A549 (cell line): ENCODE data around the gene GAS1. TPM values are rescaled to one million over a fixed set of nuclear protein-coding genes. Genes with fewer than 3 reads are reported as not detected.

Experiments
- ATAC-seq, 2 experiments: fragments of 200-7000 bp in 1 of 2; fragments of >200 bp in 1 of 2; cut with Nextera tagmentation in 1 of 2; cut with Tn5 transposase in 1 of 2; 3 replicates each; pipeline versions ENCODE4 v1.8.0 to v1.9.1; 2018 to 2020; ENCODE audit warnings: mild to moderate bottlenecking in 1 of 2, moderate library complexity in 1 of 2
- CTCF ChIA-PET: fragments of 300-600 bp; sonication (Branson Sonifier 250); formaldehyde crosslinking; extraction: SDS; loops from one replicate; lab custom pipeline; 2021; ENCODE audit warnings: antibody characterized with exemption, inconsistent platforms; lab: Yijun Ruan, JAX
- POLR2A ChIA-PET: fragments of 350-600 bp; formaldehyde crosslinking; extraction: SDS; loops from one replicate; lab custom pipeline; 2021; ENCODE audit warnings: antibody characterized with exemption, inconsistent platforms; lab: Yijun Ruan, JAX
- DNase-seq, 2 experiments: peaks; one replicate each; pipeline versions ENCODE4 v3.0.0 to v3.0.0-alpha.2; 2011 to 2016; ENCODE audit warnings: low read depth in 1 of 2, low spot score in 1 of 2
- FAIRE-seq: peaks from 2 replicates; lab custom pipeline; 2011; peaks lifted over from hg19 to GRCh38; lab: Jason Lieb, UNC
- H3K27ac ChIP-seq, 2 experiments: fragments of >200 bp; sonication (Bioruptor Twin); formaldehyde crosslinking; 3 replicates each; pipeline ENCODE4 v1.5.1; 2016 to 2017
- H3K4me1 ChIP-seq: fragments of >200 bp; sonication (Bioruptor Twin); formaldehyde crosslinking; 3 replicates; pipeline ENCODE4 v1.6.1; 2016
- H3K4me2 ChIP-seq: fragments of >200 bp; sonication (Bioruptor Twin); formaldehyde crosslinking; 3 replicates; pipeline ENCODE4 v1.6.1; 2016
- H3K4me3 ChIP-seq: fragments of >200 bp; sonication (Bioruptor Twin); formaldehyde crosslinking; 3 replicates; pipeline ENCODE4 v1.5.1; 2016
- H3K9me3 ChIP-seq: fragments of >200 bp; sonication (Bioruptor Twin); formaldehyde crosslinking; 3 replicates; pipeline ENCODE4 v1.6.1; 2016
- CHD4 ChIP-seq: fragments of 200-600 bp; sonication (generic); IDR thresholded peaks from 2 replicates; pipeline ENCODE4 v1.6.1; 2016; ENCODE audit warnings: antibody characterized with exemption, mild to moderate bottlenecking, borderline replicate concordance
- EHMT2 ChIP-seq: fragments of 200-600 bp; sonication (generic); IDR thresholded peaks from 2 replicates; pipeline ENCODE4 v1.6.1; 2016; ENCODE audit warnings: antibody characterized with exemption, low read depth, mild to moderate bottlenecking, moderate library complexity
- EP300 ChIP-seq, 2 experiments: fragments of >200 bp; sonication (Bioruptor Twin); formaldehyde crosslinking; IDR thresholded peaks; 2 replicates in 1 of 2; 3 replicates in 1 of 2; pipeline ENCODE4 v1.6.1; 2016 to 2017
- ESRRA ChIP-seq: fragments of 150-350 bp; IDR thresholded peaks from 2 replicates; pipeline ENCODE4 v1.6.1; 2014; ENCODE audit warnings: mild to moderate bottlenecking, low read length, borderline replicate concordance
- FOSL2 ChIP-seq, 2 experiments: fragments of 450-650 bp in 1 of 2; fragments of >200 bp in 1 of 2; sonication (Bioruptor Twin) in 1 of 2; formaldehyde crosslinking; IDR thresholded peaks; 2 replicates each; pipeline versions ENCODE4 v1.5.0 to v1.6.1; 2016 to 2020; ENCODE audit warnings: mild to moderate bottlenecking in 1 of 2, moderate library complexity in 1 of 2
- GATA3 ChIP-seq: IDR thresholded peaks from 2 replicates; pipeline ENCODE4 v1.6.1; 2012; ENCODE audit warnings: borderline replicate concordance
- HES2 ChIP-seq: fragments of >200 bp; sonication (Bioruptor Twin); formaldehyde crosslinking; IDR thresholded peaks from 2 replicates; pipeline ENCODE4 v1.6.1; 2016
- HOXB13 ChIP-seq: fragments of 250-450 bp; sonication (Bioruptor Pico); IDR thresholded peaks from 2 replicates; pipeline ENCODE4 v1.5.0; 2020; ENCODE audit warnings: low read depth, mild to moderate bottlenecking, moderate library complexity
- KDM5A ChIP-seq: fragments of 200-600 bp; sonication (generic); IDR thresholded peaks from 2 replicates; pipeline ENCODE4 v1.6.1; 2016; ENCODE audit warnings: antibody characterized with exemption, mild to moderate bottlenecking
- MAFK ChIP-seq: fragments of 450-650 bp; IDR thresholded peaks from 2 replicates; pipeline ENCODE4 v1.6.1; 2014; ENCODE audit not compliant: partially characterized antibody
- MAX ChIP-seq: IDR thresholded peaks from 2 replicates; pipeline ENCODE4 v1.6.1; 2012
- NFE2L2 ChIP-seq: fragments of 150-350 bp; conservative IDR thresholded peaks from 2 replicates; pipeline ENCODE4 v1.6.1; 2014; ENCODE audit warnings: low read length
- POLR2A ChIP-seq: IDR thresholded peaks from 2 replicates; pipeline ENCODE4 v1.6.1; 2012; ENCODE audit warnings: mild to moderate bottlenecking, low read length
- POLR2AphosphoS2 ChIP-seq: conservative IDR thresholded peaks from 2 replicates; pipeline ENCODE4 v1.6.1; 2012; ENCODE audit warnings: low read length, improper control_type of control experiment, inconsistent platforms
- RAD21 ChIP-seq, 2 experiments: fragments of >200 bp in 1 of 2; sonication (Bioruptor Twin) in 1 of 2; formaldehyde crosslinking in 1 of 2; IDR thresholded peaks in 1 of 2; conservative IDR thresholded peaks in 1 of 2; 2 replicates in 1 of 2; 3 replicates in 1 of 2; pipeline ENCODE4 v1.6.1; 2012 to 2018; ENCODE audit warnings: inconsistent platforms in 1 of 2
- RARB ChIP-seq: fragments of 250-450 bp; sonication (Bioruptor Pico); IDR thresholded peaks from 2 replicates; pipeline ENCODE4 v1.8.0; 2021; ENCODE audit warnings: mild to moderate bottlenecking, moderate library complexity
- RFX5 ChIP-seq: fragments of 450-650 bp; IDR thresholded peaks from 2 replicates; pipeline ENCODE4 v1.7.1; 2014; ENCODE audit warnings: antibody characterized with exemption, mild to moderate bottlenecking, moderate library complexity
- RNF2 ChIP-seq: fragments of 200-600 bp; sonication (generic); IDR thresholded peaks from 2 replicates; pipeline ENCODE4 v1.6.1; 2016; ENCODE audit warnings: low read depth, mild to moderate bottlenecking, antibody characterized with exemption, moderate library complexity, borderline replicate concordance
- SMC3 ChIP-seq: fragments of >200 bp; sonication (Bioruptor Twin); formaldehyde crosslinking; IDR thresholded peaks from 3 replicates; pipeline ENCODE4 v1.6.1; 2018; ENCODE audit warnings: inconsistent platforms
- ZNF302 ChIP-seq: fragments of 250-450 bp; sonication (Bioruptor Pico); IDR thresholded peaks from 2 replicates; pipeline ENCODE4 v1.9.0; 2021; ENCODE audit warnings: inconsistent platforms, mild to moderate bottlenecking, moderate library complexity
- ZSCAN20 ChIP-seq: fragments of 250-450 bp; sonication (Bioruptor Pico); IDR thresholded peaks from 2 replicates; pipeline ENCODE4 v1.8.0; 2022; ENCODE audit warnings: mild to moderate bottlenecking, moderate library complexity
- WGBS: methylation state at CpG from one replicate; pipeline ENCODE4 v1.1.6; 2017; ENCODE audit errors: missing lambda C conversion rate; 5-methylcytosine and 5-hydroxymethylcytosine counted together
- polyA plus RNA-seq, 4 experiments: library from polyadenylated mRNA; depleted of rRNA in 3 of 4; stranded (reverse); fragments of >200 nt; fragmentation: RNase III in 1 of 4; extraction: RNeasy Plus Mini Kit Qiagen cat#74134 plus additional on column Dnase treatment in 1 of 4; gene quantifications; 2 replicates in 3 of 4; 3 replicates in 1 of 4; pipeline ENCODE4 v1.2.3, GENCODE V29; 2011 to 2017
- TF ChIP-seq, protein P1 (sequence below): fragments of 200-600 bp; sonication (generic); IDR thresholded peaks from 2 replicates; pipeline ENCODE4 v1.6.1; 2016; ENCODE audit warnings: antibody characterized with exemption, mild to moderate bottlenecking, moderate library complexity
- TF ChIP-seq, protein P2 (sequence below): IDR thresholded peaks from 2 replicates; pipeline ENCODE4 v1.6.1; 2012; ENCODE audit warnings: low read depth, borderline replicate concordance
- TF ChIP-seq, protein P3 (sequence below): fragments of >200 bp; sonication (Bioruptor Twin); formaldehyde crosslinking; IDR thresholded peaks from 3 replicates; pipeline ENCODE4 v1.6.1; 2016
- TF ChIP-seq, protein P4 (sequence below): fragments of >200 bp; sonication (Bioruptor Twin); formaldehyde crosslinking; IDR thresholded peaks from 3 replicates; pipeline ENCODE4 v1.5.1; 2016

The GAS1 gene
- polyA plus RNA-seq, 2 of the 4 experiments (the other 2 are of a cell fraction) = 0.03 TPM; not detected in 1

DNA sequence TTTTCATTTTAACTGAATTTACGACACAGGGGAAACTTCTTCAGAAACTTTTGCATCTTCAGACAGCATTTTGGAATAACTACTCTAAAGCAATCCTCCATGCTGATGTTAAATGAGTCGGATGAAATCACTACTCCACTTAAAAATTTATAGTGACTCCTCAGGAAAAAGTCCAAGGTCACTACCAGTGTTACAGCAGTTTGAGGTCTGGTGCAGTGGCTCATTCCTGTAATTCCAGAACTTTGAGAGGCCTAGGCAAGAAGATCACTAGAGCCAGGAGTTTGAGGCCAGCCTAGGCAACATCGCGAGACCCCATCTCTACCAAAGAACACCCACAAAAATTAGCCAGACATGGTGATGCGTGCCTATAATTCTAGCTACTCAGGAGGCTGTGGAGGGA, 5.9 kb upstream of the GAS1 start:
- Histone ChIP-seq H3K4me1 (peaks cover 1% of the 10 kb centered on the region; the same call in 1 of the 3 replicates), H3K4me2 (no peak overlapping the region), H3K4me3 (no peak overlapping the region), H3K9me3 (peaks cover 8% of the 10 kb centered on the region; the same call in 1 of the 3 replicates), H3K27ac (no peak overlapping the region)
- CTCF ChIA-PET = no interaction called here
- DNase-seq (no peak), FAIRE-seq (no peak), ATAC-seq (no peak)
- no peak for TF ChIP-seq RNF2
- no peak for TF ChIP-seq ZSCAN20
- WGBS = 33% methylated on average over 5 of the region's 5 CpGs
- POLR2A ChIA-PET = no interaction called here

DNA sequence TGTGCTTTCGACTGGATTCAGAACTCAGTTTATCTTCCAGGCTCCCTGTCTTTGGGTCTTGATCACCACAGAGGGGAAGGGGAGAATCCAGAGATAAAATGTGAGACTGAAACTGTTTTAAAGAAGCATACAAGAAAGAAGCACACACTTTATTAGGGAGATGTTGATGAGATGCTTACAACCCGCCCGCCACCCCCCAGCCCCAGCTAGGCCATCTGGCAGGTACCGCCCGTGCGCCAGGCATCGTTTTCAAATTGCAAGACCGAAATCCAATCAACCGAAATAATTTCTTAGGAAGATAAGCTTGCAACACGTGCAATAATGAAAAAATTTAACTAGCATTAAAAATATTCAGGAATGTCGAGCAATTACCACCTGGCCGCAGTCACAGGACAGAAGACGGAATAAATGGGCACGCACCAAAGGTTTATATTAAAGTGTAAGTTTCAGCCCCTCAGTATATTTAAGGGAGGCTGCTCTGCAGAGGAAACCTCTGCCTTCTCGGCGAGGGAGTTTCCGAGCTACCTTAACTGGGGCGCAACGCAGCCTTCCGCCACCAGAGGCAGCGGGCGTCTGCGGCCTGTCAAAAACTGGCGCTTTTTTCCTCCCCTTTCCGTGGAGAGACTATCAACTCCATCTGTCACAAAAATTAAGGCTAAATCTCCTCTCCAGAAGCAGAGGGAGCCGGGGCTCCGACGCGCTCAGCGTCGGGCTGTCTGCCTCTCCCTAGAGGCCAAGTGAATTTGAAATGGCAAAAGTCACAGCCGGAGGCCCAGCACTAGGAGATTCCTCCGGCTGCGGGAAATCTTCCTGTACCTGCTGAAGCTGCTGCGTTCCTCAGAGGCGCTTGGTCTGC, 996 bp upstream of the GAS1 start:
- Histone ChIP-seq H3K4me2 (peak overlapping the region; percentile 94), H3K27ac (no peak overlapping the region)
- no peak for FAIRE-seq
- TF ChIP-seq RFX5 (no peak), MAFK (no peak), KDM5A (no peak), POLR2AphosphoS2 (no peak), RARB (CRISPR knock-in tag) (no peak), NFE2L2 (no peak), EP300 (IDR thresholded peaks at IDR 0.05) (no peak), POLR2A (no peak), HES2 (no peak), ZSCAN20 (no peak), RAD21 (conservative IDR thresholded peaks at IDR 0.05 in 1 of 2, IDR thresholded peaks at IDR 0.05 in 1 of 2) (peak in 1 of 2 experiments; percentile 30; a peak in 3 of 5 replicates), EHMT2 (no peak), HOXB13 (CRISPR knock-in tag) (no peak), GATA3 (no peak), MAX (peak; percentile 54), ESRRA (no peak), ZNF302 (no peak), FOSL2 (IDR thresholded peaks at IDR 0.05) (no peak), FOSL2 (CRISPR knock-in tag; IDR thresholded peaks at IDR 0.05) (no peak), CHD4 (no peak), SMC3 (no peak)
- TF ChIP-seq, protein P1, sequence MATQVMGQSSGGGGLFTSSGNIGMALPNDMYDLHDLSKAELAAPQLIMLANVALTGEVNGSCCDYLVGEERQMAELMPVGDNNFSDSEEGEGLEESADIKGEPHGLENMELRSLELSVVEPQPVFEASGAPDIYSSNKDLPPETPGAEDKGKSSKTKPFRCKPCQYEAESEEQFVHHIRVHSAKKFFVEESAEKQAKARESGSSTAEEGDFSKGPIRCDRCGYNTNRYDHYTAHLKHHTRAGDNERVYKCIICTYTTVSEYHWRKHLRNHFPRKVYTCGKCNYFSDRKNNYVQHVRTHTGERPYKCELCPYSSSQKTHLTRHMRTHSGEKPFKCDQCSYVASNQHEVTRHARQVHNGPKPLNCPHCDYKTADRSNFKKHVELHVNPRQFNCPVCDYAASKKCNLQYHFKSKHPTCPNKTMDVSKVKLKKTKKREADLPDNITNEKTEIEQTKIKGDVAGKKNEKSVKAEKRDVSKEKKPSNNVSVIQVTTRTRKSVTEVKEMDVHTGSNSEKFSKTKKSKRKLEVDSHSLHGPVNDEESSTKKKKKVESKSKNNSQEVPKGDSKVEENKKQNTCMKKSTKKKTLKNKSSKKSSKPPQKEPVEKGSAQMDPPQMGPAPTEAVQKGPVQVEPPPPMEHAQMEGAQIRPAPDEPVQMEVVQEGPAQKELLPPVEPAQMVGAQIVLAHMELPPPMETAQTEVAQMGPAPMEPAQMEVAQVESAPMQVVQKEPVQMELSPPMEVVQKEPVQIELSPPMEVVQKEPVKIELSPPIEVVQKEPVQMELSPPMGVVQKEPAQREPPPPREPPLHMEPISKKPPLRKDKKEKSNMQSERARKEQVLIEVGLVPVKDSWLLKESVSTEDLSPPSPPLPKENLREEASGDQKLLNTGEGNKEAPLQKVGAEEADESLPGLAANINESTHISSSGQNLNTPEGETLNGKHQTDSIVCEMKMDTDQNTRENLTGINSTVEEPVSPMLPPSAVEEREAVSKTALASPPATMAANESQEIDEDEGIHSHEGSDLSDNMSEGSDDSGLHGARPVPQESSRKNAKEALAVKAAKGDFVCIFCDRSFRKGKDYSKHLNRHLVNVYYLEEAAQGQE = no peak
- TF ChIP-seq, protein P2, sequence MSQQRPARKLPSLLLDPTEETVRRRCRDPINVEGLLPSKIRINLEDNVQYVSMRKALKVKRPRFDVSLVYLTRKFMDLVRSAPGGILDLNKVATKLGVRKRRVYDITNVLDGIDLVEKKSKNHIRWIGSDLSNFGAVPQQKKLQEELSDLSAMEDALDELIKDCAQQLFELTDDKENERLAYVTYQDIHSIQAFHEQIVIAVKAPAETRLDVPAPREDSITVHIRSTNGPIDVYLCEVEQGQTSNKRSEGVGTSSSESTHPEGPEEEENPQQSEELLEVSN = no peak
- TF ChIP-seq, protein P3, sequence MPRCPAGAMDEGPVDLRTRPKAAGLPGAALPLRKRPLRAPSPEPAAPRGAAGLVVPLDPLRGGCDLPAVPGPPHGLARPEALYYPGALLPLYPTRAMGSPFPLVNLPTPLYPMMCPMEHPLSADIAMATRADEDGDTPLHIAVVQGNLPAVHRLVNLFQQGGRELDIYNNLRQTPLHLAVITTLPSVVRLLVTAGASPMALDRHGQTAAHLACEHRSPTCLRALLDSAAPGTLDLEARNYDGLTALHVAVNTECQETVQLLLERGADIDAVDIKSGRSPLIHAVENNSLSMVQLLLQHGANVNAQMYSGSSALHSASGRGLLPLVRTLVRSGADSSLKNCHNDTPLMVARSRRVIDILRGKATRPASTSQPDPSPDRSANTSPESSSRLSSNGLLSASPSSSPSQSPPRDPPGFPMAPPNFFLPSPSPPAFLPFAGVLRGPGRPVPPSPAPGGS = no peak
- TF ChIP-seq, protein P4, sequence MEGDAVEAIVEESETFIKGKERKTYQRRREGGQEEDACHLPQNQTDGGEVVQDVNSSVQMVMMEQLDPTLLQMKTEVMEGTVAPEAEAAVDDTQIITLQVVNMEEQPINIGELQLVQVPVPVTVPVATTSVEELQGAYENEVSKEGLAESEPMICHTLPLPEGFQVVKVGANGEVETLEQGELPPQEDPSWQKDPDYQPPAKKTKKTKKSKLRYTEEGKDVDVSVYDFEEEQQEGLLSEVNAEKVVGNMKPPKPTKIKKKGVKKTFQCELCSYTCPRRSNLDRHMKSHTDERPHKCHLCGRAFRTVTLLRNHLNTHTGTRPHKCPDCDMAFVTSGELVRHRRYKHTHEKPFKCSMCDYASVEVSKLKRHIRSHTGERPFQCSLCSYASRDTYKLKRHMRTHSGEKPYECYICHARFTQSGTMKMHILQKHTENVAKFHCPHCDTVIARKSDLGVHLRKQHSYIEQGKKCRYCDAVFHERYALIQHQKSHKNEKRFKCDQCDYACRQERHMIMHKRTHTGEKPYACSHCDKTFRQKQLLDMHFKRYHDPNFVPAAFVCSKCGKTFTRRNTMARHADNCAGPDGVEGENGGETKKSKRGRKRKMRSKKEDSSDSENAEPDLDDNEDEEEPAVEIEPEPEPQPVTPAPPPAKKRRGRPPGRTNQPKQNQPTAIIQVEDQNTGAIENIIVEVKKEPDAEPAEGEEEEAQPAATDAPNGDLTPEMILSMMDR = peak; percentile 37; the same call in 2 of the 3 replicates
- TF ChIP-seq, all 56 proteins: peak for 3
- H3K9me3 ChIP-seq = peaks cover 8% of the 10 kb centered on the region; the same call in 1 of the 3 replicates
- peaks cover 10% of the 10 kb centered on the region; the same call in 1 of the 3 replicates for H3K4me1 ChIP-seq
- ChIA-PET POLR2A (interaction anchor here (0.6 kb wide), 1 partner anchor 148 kb away, joined by 3 read pairs; no protein-coding TSS in a partner anchor), CTCF (interaction anchor here (0.6 to 2.5 kb wide), 11 partner anchors 9 to 854 kb away, joined by 3 to 8 read pairs (median 3); no protein-coding TSS in a partner anchor)
- 5% methylated on average over 36 of the region's 36 CpGs for WGBS
- DNase-seq (peak; percentile 68 to 76), ATAC-seq (peak; percentile 52 to 90)
- H3K4me3 ChIP-seq = peak overlapping the region; percentile 54
